AG04449 (cell line): ENCODE data around the gene SIX5.

Source experiments
- CTCF ChIA-PET: fragments of 350-600 bp; formaldehyde crosslinking; extraction: SDS; loops from one replicate; lab custom pipeline; 2021; ENCODE audit warnings: antibody characterized with exemption; lab: Yijun Ruan, JAX
- POLR2A ChIA-PET: fragments of 400-600, 350-600 bp; formaldehyde crosslinking; extraction: SDS; loops from one replicate; lab custom pipeline; 2020; ENCODE audit warnings: antibody characterized with exemption, inconsistent platforms; lab: Yijun Ruan, JAX
- DNase-seq: peaks from one replicate; pipeline ENCODE4 v3.0.0-alpha.2; 2010; ENCODE audit warnings: low read depth, low spot score
- H3K4me3 ChIP-seq: 2 replicates; pipeline ENCODE4 v1.5.1; 2011; ENCODE audit warnings: low read depth, mild to moderate bottlenecking, control low read depth, low read length
- TF ChIP-seq, protein P1 (sequence below): IDR thresholded peaks from one replicate; pipeline ENCODE4 v1.5.1; 2011; ENCODE audit warnings: mild to moderate bottlenecking, moderate library complexity, low read length, control low read depth, inconsistent platforms; ENCODE audit not compliant: insufficient read depth; ENCODE audit errors: missing control alignments

SIX5 gene

GRCh38 chr19:45717983-45718650, 50.9 kb downstream of the SIX5 start:
- peak overlapping the region; percentile 63 for H3K4me3 ChIP-seq
- ChIA-PET POLR2A (interaction anchor here (1.4 to 2.6 kb wide), 4 partner anchors 13 to 51 kb away, joined by 3 to 54 read pairs (median 10); partner anchors contain the start of genes FBXO46, QPCTL, SIX5 and SNRPD2), CTCF (interaction anchor here (1.3 to 13.6 kb wide), 3 partner anchors 22 to 99 kb away, joined by 3 to 198 read pairs (median 3); partner anchors contain the start of genes QPCTL, SIX5 and SNRPD2)
- DNase-seq, result no peak
- TF ChIP-seq, protein P1, sequence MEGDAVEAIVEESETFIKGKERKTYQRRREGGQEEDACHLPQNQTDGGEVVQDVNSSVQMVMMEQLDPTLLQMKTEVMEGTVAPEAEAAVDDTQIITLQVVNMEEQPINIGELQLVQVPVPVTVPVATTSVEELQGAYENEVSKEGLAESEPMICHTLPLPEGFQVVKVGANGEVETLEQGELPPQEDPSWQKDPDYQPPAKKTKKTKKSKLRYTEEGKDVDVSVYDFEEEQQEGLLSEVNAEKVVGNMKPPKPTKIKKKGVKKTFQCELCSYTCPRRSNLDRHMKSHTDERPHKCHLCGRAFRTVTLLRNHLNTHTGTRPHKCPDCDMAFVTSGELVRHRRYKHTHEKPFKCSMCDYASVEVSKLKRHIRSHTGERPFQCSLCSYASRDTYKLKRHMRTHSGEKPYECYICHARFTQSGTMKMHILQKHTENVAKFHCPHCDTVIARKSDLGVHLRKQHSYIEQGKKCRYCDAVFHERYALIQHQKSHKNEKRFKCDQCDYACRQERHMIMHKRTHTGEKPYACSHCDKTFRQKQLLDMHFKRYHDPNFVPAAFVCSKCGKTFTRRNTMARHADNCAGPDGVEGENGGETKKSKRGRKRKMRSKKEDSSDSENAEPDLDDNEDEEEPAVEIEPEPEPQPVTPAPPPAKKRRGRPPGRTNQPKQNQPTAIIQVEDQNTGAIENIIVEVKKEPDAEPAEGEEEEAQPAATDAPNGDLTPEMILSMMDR, result no peak

- H3K4me3 ChIP-seq, result peak overlapping the region; percentile 75
- ChIA-PET CTCF (interaction anchor here (0.6 to 13.6 kb wide), 10 partner anchors 9 to 99 kb away, joined by 3 to 198 read pairs (median 4); partner anchors contain the start of genes FBXO46, QPCTL and SNRPD2), POLR2A (interaction anchor here (0.6 to 2.6 kb wide), 10 partner anchors 10 to 352 kb away, joined by 3 to 54 read pairs (median 4); partner anchors contain the start of genes DMPK, FBXO46, QPCTL and SIX5)
- TF ChIP-seq, protein P1, result peak; percentile 9
- peak; percentile 88 for DNase-seq
Measured at GRCh38 chr19:45717131-45717982, 51.7 kb downstream of the SIX5 start.

GRCh38 chr19:45716359-45717130, 52.5 kb downstream of the SIX5 start:
- DNase-seq, result no peak
- TF ChIP-seq, protein P1, result no peak
- ChIA-PET CTCF (interaction anchor here (0.6 to 13.6 kb wide), 11 partner anchors 9 to 100 kb away, joined by 3 to 198 read pairs (median 4); partner anchors contain the start of genes FBXO46, QPCTL and SNRPD2), POLR2A (interaction anchor here (0.6 to 2.6 kb wide), 11 partner anchors 11 to 351 kb away, joined by 3 to 54 read pairs (median 4); partner anchors contain the start of genes DMPK, FBXO46, QPCTL and SIX5)
- peak overlapping the region; percentile 75 for H3K4me3 ChIP-seq

- no peak overlapping the region for H3K4me3 ChIP-seq
- no peak for DNase-seq
- TF ChIP-seq, protein P1, result no peak
- ChIA-PET CTCF (interaction anchor here (0.7 to 13.6 kb wide), 4 partner anchors 19 to 102 kb away, joined by 3 to 198 read pairs (median 6); partner anchors contain the start of genes QPCTL and SNRPD2), POLR2A (interaction anchor here (1.1 kb wide), 1 partner anchor 131 kb away, joined by 3 read pairs; no protein-coding TSS in a partner anchor)
Measured at GRCh38 chr19:45715139-45715538, 53.9 kb downstream of the SIX5 start.
